Measurements from ENCODE around the gene RPL10.
A peak's percentile ranks its signal among the peaks of the same experiment; 100 is the strongest.

RPL10 gene

GRCh38 chrX:154401045-154401799, 3.0 kb downstream of the RPL10 start:
- DNase-seq (ENCODE audit: low spot score) = no peak

GRCh38 chrX:154401918-154402621, 3.9 kb downstream of the RPL10 start:
- DNase-seq (ENCODE audit: low spot score) = no peak

- no peak for DNase-seq (ENCODE audit: low spot score)
Measured at GRCh38 chrX:154402622-154403127, 4.5 kb downstream of the RPL10 start.

- DNase-seq (ENCODE audit: low spot score) = no peak
Measured at GRCh38 chrX:154403192-154403591, 5.0 kb downstream of the RPL10 start.

GRCh38 chrX:154403858-154404257, 5.7 kb downstream of the RPL10 start:
- DNase-seq (ENCODE audit: low spot score) = no peak

- DNase-seq (ENCODE audit: low spot score) = no peak
Measured at GRCh38 chrX:154404625-154405192, 6.5 kb downstream of the RPL10 start.

GRCh38 chrX:154408659-154409221, 10.6 kb downstream of the RPL10 start:
- DNase-seq (ENCODE audit: low spot score) = no peak

GRCh38 chrX:154409222-154409871, 11.2 kb downstream of the RPL10 start, which contains the start of gene DNASE1L1:
Gene DNASE1L1 (minus strand): TSS chrX:154409254. CDS start chrX:154405568, 3,686 bp downstream.
- no peak for DNase-seq (ENCODE audit: low spot score)

- peak; percentile 77 for DNase-seq (ENCODE audit: low spot score)
Measured at GRCh38 chrX:154411981-154412340, 13.8 kb downstream of the RPL10 start.

GRCh38 chrX:154412468-154412867, 14.3 kb downstream of the RPL10 start:
- DNase-seq (ENCODE audit: low spot score) = no peak

- DNase-seq (ENCODE audit: low spot score) = no peak
Measured at GRCh38 chrX:154413142-154413541, 15.0 kb downstream of the RPL10 start.

- DNase-seq (ENCODE audit: low spot score) = no peak
Measured at GRCh38 chrX:154417157-154417556, 19.0 kb downstream of the RPL10 start.

- no peak for DNase-seq (ENCODE audit: low spot score)
Measured at GRCh38 chrX:154419189-154419588, 21.0 kb downstream of the RPL10 start.

- DNase-seq (ENCODE audit: low spot score) = no peak
Measured at GRCh38 chrX:154419688-154420401, 21.7 kb downstream of the RPL10 start.

GRCh38 chrX:154420402-154420756, 22.2 kb downstream of the RPL10 start:
- DNase-seq (ENCODE audit: low spot score) = no peak

GRCh38 chrX:154426916-154427770, 29.0 kb downstream of the RPL10 start:
- no peak for DNase-seq (ENCODE audit: low spot score)

- peak; percentile 93 for DNase-seq (ENCODE audit: low spot score)
Measured at GRCh38 chrX:154428176-154429171, 30.3 kb downstream of the RPL10 start, which contains the start of gene ATP6AP1. Gene ATP6AP1 (plus strand): TSS chrX:154428677. CDS start chrX:154428693, 16 bp downstream.

GRCh38 chrX:154429711-154430110, 31.5 kb downstream of the RPL10 start:
- DNase-seq (ENCODE audit: low spot score) = no peak

GRCh38 chrX:154430479-154430878, 32.3 kb downstream of the RPL10 start:
- no peak for DNase-seq (ENCODE audit: low spot score)

Data from SK-N-DZ (cell line).